Right lobe of liver (tissue), 6 donors: Measurements from ENCODE around the gene FTO. TPM values are rescaled to one million over a fixed set of nuclear protein-coding genes. Genes with fewer than 3 reads are reported as not detected.

Source experiments
- ATAC-seq, 4 donors: fragments of 200-7000 bp; cut with Tn5 transposase; one replicate each; pipeline ENCODE4 v1.9.1; 2020; ENCODE audit warnings: mild to moderate bottlenecking in 4 of 4, moderate library complexity in 4 of 4
- DNase-seq, 3 donors: peaks; one replicate each; pipeline ENCODE4 v3.0.0-alpha.2; 2020
- H3K27ac ChIP-seq, 3 donors: fragments of 200-600 bp; one replicate each; pipeline ENCODE4 v1.8.0; 2022
- H3K27me3 ChIP-seq, 2 donors: fragments of 200-600 bp; one replicate each; pipeline ENCODE4 v1.8.0; 2022
- H3K36me3 ChIP-seq, 4 donors: fragments of 200-600 bp; sonication (generic) in 1 of 4; one replicate each; pipeline versions ENCODE4 v1.5.1 to v1.8.0; 2017 to 2022; ENCODE audit warnings: control low read depth in 1 of 4
- H3K4me1 ChIP-seq, 4 donors: fragments of 200-600 bp; sonication (generic) in 1 of 4; one replicate each; pipeline versions ENCODE4 v1.5.1 to v1.8.0; 2017 to 2022; ENCODE audit warnings: control low read depth in 1 of 4
- H3K4me3 ChIP-seq, 3 donors: fragments of 200-600 bp; one replicate each; pipeline ENCODE4 v1.8.0; 2022
- H3K9me3 ChIP-seq, 4 donors: fragments of 200-600 bp; sonication (generic) in 1 of 4; one replicate each; pipeline versions ENCODE4 v1.5.1 to v1.8.0; 2017 to 2022; ENCODE audit warnings: control low read depth in 1 of 4
- CTCF ChIP-seq, 4 donors: fragments of 200-600 bp in 3 of 4; fragments of 450-650 bp in 1 of 4; IDR thresholded peaks; one replicate each; pipeline versions ENCODE4 v1.5.1 to v1.8.0; 2016 to 2022; ENCODE audit warnings: antibody characterized with exemption in 4 of 4, mild to moderate bottlenecking in 2 of 4
- POLR2A ChIP-seq: fragments of 450-650 bp; IDR thresholded peaks from one replicate; pipeline ENCODE4 v1.6.1; 2017; ENCODE audit warnings: antibody characterized with exemption, mild to moderate bottlenecking
- WGBS: methylation state at CpG from one replicate; pipeline ENCODE4 v1.1.6; 2018; ENCODE audit warnings: low coverage, low lambda C conversion rate; ENCODE audit not compliant: insufficient coverage; ENCODE audit errors: missing lambda C conversion rate; 5-methylcytosine and 5-hydroxymethylcytosine counted together
- intact Hi-C, 2 donors: fragments of 100-400 bp; cut with DNase I; formaldehyde crosslinking; loops; one replicate each; pipeline versions ENCODE4 v1.11.2 to v1.14.1; 2022
- total RNA-seq, 6 experiments: library from RNA; depleted of rRNA in 2 of 6; stranded (reverse); fragments of >200 nt in 2 of 6; fragmentation: NEBNext Ultra II Directional in 3 of 6; extraction: Animal tissue kit (Norgen Biotek cat#: 25700) in 3 of 6; gene quantifications; one replicate each; pipeline versions ENCODE4 v1.1.0 to v1.2.4, GENCODE V29; 2016 to 2023
- donor health status: DM: no; HTN: yes; CAD: no.
- donor health status: DM: no; HTN: no; CAD: no.
- donor health status: DM: no; HTN: no; CAD: no.
- donor health status: DM: no; HTN: yes; CAD: no.
- donor health status: DM: no; HTN: yes; CAD: no.

Gene FTO
- total RNA-seq, 6 experiments from 2014 or later, result 28.9 to 51.6 (median 33.6) TPM

GRCh38 chr16:54070789-54071343, 366.9 kb downstream of the FTO start:
- DNase-seq, result no peak
- Histone ChIP-seq H3K27ac (no peak overlapping the region), H3K36me3 (no peaks in the 10 kb centered on the region), H3K9me3 (no peaks in the 10 kb centered on the region), H3K27me3 (no peaks in the 10 kb centered on the region), H3K4me1 (no peaks in the 10 kb centered on the region), H3K4me3 (no peak overlapping the region)
- ATAC-seq, result no peak
- 100% methylated on average over 2 of the region's 2 CpGs for WGBS
- TF ChIP-seq CTCF (IDR thresholded peaks at IDR 0.05), result no peak
- TF ChIP-seq POLR2A, result no peak
- intact Hi-C loops, result no loop called here

GRCh38 chr16:54071514-54071913, 367.6 kb downstream of the FTO start:
- 85% methylated on average over 3 of the region's 3 CpGs for WGBS
- ATAC-seq, result no peak
- H3K4me3 ChIP-seq, result no peak overlapping the region
- TF ChIP-seq CTCF (IDR thresholded peaks at IDR 0.05), result no peak
- no peak for TF ChIP-seq POLR2A
- H3K4me1 ChIP-seq, result no peaks in the 10 kb centered on the region
- H3K36me3 ChIP-seq, result no peaks in the 10 kb centered on the region
- intact Hi-C loops, result no loop called here
- no peaks in the 10 kb centered on the region for H3K27me3 ChIP-seq
- DNase-seq, result no peak
- H3K9me3 ChIP-seq, result no peaks in the 10 kb centered on the region
- no peak overlapping the region for H3K27ac ChIP-seq

- intact Hi-C loops, result no loop called here
- WGBS, result 88% methylated on average over 5 of the region's 6 CpGs
These were observed 368.3 kb downstream of the FTO start for GRCh38 chr16:54072237-54072636.

GRCh38 chr16:54073356-54073755, 369.4 kb downstream of the FTO start:
- intact Hi-C loops, result no loop called here
- no peaks in the 10 kb centered on the region for H3K36me3 ChIP-seq
- WGBS, result 77% methylated on average over 3 of the region's 3 CpGs
- no peaks in the 10 kb centered on the region for H3K4me1 ChIP-seq
- no peak overlapping the region for H3K4me3 ChIP-seq
- no peak overlapping the region for H3K27ac ChIP-seq
- no peak for ATAC-seq
- no peak for TF ChIP-seq CTCF (IDR thresholded peaks at IDR 0.05)
- no peak for TF ChIP-seq POLR2A
- DNase-seq, result no peak
- H3K9me3 ChIP-seq, result no peaks in the 10 kb centered on the region
- H3K27me3 ChIP-seq, result no peaks in the 10 kb centered on the region

More at GRCh38 chr16:54072237-54072636, 368.3 kb downstream of the FTO start:
- Histone ChIP-seq H3K27ac (no peak overlapping the region), H3K9me3 (no peaks in the 10 kb centered on the region), H3K4me1 (no peaks in the 10 kb centered on the region), H3K4me3 (no peak overlapping the region), H3K27me3 (no peaks in the 10 kb centered on the region), H3K36me3 (no peaks in the 10 kb centered on the region)
- ATAC-seq (no peak), DNase-seq (no peak)
- TF ChIP-seq POLR2A, result no peak
- TF ChIP-seq CTCF (IDR thresholded peaks at IDR 0.05), result no peak

- no peaks in the 10 kb centered on the region for H3K4me1 ChIP-seq
- H3K36me3 ChIP-seq, result no peaks in the 10 kb centered on the region
- H3K4me3 ChIP-seq, result no peak overlapping the region
- no peak for TF ChIP-seq POLR2A
- no peak for TF ChIP-seq CTCF (IDR thresholded peaks at IDR 0.05)
- no peaks in the 10 kb centered on the region for H3K27me3 ChIP-seq
- ATAC-seq (no peak), DNase-seq (no peak)
- WGBS, result 90% methylated on average over 4 of the region's 4 CpGs
- intact Hi-C loops, result no loop called here
- no peak overlapping the region for H3K27ac ChIP-seq
- H3K9me3 ChIP-seq, result no peaks in the 10 kb centered on the region
These were observed 371.5 kb downstream of the FTO start for GRCh38 chr16:54075446-54075845.
